Small intestine (tissue), 16 donors: ENCODE data around the gene FGF19. TPM values are rescaled to one million over a fixed set of nuclear protein-coding genes. Genes with fewer than 3 reads are reported as not detected.

ENCODE experiments used
- DNase-seq, 2 donors: peaks; one replicate each; pipeline versions ENCODE4 v3.0.0 to v3.0.0-alpha.2; 2013
- FAIRE-seq: peaks from 2 replicates; lab custom pipeline; 2012; peaks lifted over from hg19 to GRCh38; lab: Jason Lieb, UNC
- H3K27ac ChIP-seq, 3 donors: one replicate each; pipeline ENCODE4 v1.5.1; 2013; ENCODE audit warnings: low read length in 2 of 3, mild to moderate bottlenecking in 2 of 3, control low read depth in 1 of 3, inconsistent platforms in 1 of 3, low read depth in 1 of 3, moderate library complexity in 1 of 3
- H3K27me3 ChIP-seq, 3 donors: one replicate each; pipeline ENCODE4 v1.6.1; 2013; ENCODE audit warnings: low read length in 3 of 3, inconsistent platforms in 1 of 3; ENCODE audit not compliant: control insufficient read depth in 3 of 3, insufficient read depth in 3 of 3
- H3K36me3 ChIP-seq, 3 donors: one replicate each; pipeline ENCODE4 v1.6.1; 2013; ENCODE audit warnings: low read length in 3 of 3, inconsistent platforms in 1 of 3, low read depth in 1 of 3, mild to moderate bottlenecking in 1 of 3, moderate library complexity in 1 of 3; ENCODE audit not compliant: control insufficient read depth in 3 of 3, insufficient read depth in 2 of 3
- H3K4me1 ChIP-seq, 3 donors: one replicate each; pipeline ENCODE4 v1.6.1; 2013; ENCODE audit warnings: low read length in 2 of 3, inconsistent platforms in 1 of 3, low read depth in 1 of 3, mild to moderate bottlenecking in 1 of 3, moderate library complexity in 1 of 3; ENCODE audit not compliant: control insufficient read depth in 3 of 3, insufficient read depth in 2 of 3
- H3K4me3 ChIP-seq, 3 donors: one replicate each; pipeline ENCODE4 v1.5.1; 2013; ENCODE audit warnings: low read length in 3 of 3, control low read depth in 1 of 3, inconsistent platforms in 1 of 3, low read depth in 1 of 3, mild to moderate bottlenecking in 1 of 3, moderate library complexity in 1 of 3
- H3K9me3 ChIP-seq, 2 donors: one replicate each; pipeline ENCODE4 v1.6.1; 2013; ENCODE audit warnings: low read depth in 1 of 2, low read length in 1 of 2; ENCODE audit not compliant: control insufficient read depth in 2 of 2, insufficient read depth in 1 of 2
- WGBS, 3 donors: extraction: QIAGEN DNeasy Blood & Tissue Kit; methylation state at CpG; one replicate each; pipeline ENCODE4 v1.1.7; 2013; 5-methylcytosine and 5-hydroxymethylcytosine counted together
- long read RNA-seq, 10 donors: transcript quantifications; one replicate each; lab custom pipeline, GENCODE V29; 2026
- polyA plus RNA-seq, 4 donors: library from polyadenylated mRNA; stranded (reverse) in 3 of 4; unstranded in 1 of 4; fragments of 200-250 nt in 3 of 4; fragments of 120-200 nt in 1 of 4; gene quantifications; one replicate each; pipeline versions ENCODE4 v1.2.1 to v1.2.3, GENCODE V29; 2013
- donor health status: healthy with polysubstance abuse.
- donor health status: control.
- donor health status: control.
- donor health status: Bipolar disorder and iron deficiency.
- donor health status: healthy.

FGF19 gene, protein sequence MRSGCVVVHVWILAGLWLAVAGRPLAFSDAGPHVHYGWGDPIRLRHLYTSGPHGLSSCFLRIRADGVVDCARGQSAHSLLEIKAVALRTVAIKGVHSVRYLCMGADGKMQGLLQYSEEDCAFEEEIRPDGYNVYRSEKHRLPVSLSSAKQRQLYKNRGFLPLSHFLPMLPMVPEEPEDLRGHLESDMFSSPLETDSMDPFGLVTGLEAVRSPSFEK
- 1 to 10 TPM in 1 of 4 donors, under 1 TPM in 1, not detected in 2; 0.37 to 1.7 TPM for polyA plus RNA-seq
- long read RNA-seq, donor 1 = 0 reads
- long read RNA-seq, donor 2 = 0 reads
- long read RNA-seq, donor 3 = 0 reads
- long read RNA-seq, donor 4 = 0 reads
- long read RNA-seq, donor 5, partial matches to known transcripts = 0 of 1 reads
- long read RNA-seq, donor 5, other reads (novel, unspliced or antisense) = 0 of 1 reads
- long read RNA-seq, donor 6 = 0 reads
- long read RNA-seq, donor 7 = 0 reads
- long read RNA-seq, donor 8 = 0 reads
- long read RNA-seq, donor 9 = 0 reads
- long read RNA-seq, donor 10, partial matches to known transcripts = 0 of 2 reads
- long read RNA-seq, donor 10, other reads (novel, unspliced or antisense) = 0 of 2 reads

DNA sequence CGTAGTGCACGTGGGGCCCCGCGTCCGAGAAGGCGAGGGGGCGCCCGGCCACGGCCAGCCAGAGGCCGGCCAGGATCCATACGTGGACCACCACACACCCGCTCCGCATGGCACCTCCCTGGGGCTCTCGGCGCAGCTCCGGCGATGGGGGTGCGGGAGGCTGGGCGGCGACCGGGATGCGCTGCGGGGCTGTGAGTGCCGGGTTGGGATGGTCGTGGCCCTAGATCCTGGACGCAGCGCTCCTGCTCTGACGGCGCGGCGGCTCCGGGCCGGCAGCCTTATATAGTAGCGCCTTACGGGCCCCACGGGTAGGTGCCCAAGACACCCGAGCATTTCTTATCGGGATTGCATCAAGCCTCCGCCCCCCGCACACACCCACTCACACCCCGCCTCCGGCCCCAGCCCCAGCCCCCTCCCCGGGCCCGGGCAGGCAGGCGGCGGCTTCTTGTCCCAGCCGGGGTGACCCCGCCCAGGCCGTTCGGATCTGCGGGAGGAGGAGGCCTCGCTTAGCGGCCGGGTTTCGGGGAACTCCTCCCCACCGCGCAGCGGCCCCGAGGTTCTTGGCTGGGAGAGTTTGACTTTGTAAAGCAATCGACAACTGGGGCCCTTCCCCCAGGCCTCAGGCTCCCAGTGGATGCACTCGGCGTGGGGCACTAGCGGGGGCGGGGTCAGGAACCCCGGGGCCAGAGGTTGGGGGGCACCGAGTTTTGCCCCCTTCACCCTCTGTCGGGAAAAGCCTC, at the start of gene FGF19:
Gene FGF19, minus strand, starts transcription at position 255 of the 740 bp plus-strand sequence. Its CDS starts 146 bp downstream, at position 109.
- peak within 1 kb of the TSS in 2 of 3 donors; percentile 6 to 22 for H3K4me3 ChIP-seq
- DNase-seq (peak in 1 of 2 donors; percentile 57), FAIRE-seq (no peak)
- 1 to 2% (median 1%) methylated on average over 46 to 67 of the region's 67 CpGs for WGBS, 3 donors
- no peak within 1 kb of the TSS for H3K27ac ChIP-seq
- no peaks in the 10 kb centered on the region for H3K36me3 ChIP-seq
- peaks cover 21 to 50% (median 32%) of the 10 kb centered on the region in 3 donors for H3K27me3 ChIP-seq
- H3K9me3 ChIP-seq = peaks cover 0 to 4% of the 10 kb centered on the region in 2 donors
- H3K4me1 ChIP-seq = peaks cover 0 to 70% (median 3%) of the 10 kb centered on the region in 3 donors

DNA sequence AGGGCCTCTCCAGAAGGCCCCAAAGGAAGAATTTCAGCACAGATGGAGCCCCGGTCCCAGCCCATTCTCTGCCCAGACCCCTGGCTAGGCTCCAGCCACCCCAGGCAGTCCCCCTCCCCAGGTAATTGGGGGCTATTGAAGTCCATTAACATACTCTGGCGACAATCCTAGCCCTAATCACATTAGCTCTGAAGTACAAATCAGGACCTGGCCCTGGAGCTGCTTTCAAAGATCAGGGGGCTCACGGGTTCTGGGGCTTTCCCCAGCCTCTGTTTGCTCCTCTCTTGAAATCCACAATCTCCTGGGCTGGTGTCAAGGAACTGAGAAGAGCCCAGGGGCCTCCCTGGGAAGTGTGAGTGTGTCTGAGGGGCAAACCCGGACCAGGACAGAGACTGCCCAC, 49.1 kb upstream of the FGF19 start:
- 21 to 25% (median 22%) methylated on average over 4 of the region's 4 CpGs for WGBS, 3 donors
- H3K36me3 ChIP-seq = no peaks in the 10 kb centered on the region
- H3K9me3 ChIP-seq = peaks cover 0 to 3% of the 10 kb centered on the region in 2 donors
- H3K27me3 ChIP-seq = no peaks in the 10 kb centered on the region
- H3K4me1 ChIP-seq = no peaks in the 10 kb centered on the region
- DNase-seq (no peak), FAIRE-seq (no peak)
- H3K4me3 ChIP-seq = no peak overlapping the region
- H3K27ac ChIP-seq = no peak overlapping the region

DNA sequence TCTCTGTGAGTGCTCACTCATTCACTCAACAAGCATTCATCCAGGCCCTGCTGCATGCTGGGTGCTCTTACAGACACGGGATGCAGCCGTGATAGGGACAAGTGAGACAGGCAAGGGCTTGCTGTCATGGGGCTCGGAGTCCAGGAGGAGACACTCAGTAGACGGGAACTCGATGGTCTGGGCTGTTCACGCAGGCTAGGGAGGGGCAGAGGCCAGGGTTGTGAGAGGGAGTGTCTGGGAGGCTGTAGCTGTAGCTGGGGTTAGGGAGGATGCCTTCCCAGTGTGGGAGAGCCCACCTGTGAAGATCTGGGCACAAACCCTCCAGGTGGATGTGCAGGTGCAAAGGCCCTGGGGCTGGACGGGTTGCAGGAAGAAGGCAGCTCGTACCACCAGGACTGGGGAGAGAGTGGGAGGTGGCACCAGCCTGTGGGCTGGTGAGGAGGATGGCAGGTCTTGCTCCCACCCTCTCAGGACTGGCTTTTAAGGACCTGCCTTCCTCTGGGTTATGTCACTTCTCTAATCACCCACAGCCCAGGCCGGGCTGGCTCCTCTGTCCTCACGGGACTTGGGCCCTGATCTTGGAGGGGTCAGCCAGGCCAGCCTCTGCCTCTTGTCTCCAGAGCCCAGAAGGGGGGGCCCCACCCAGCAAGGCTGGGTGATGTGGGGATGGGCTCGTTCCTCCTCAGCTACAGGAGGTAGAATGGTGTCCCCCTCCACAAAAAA, 47.2 kb upstream of the FGF19 start:
- H3K4me3 ChIP-seq = no peak overlapping the region
- WGBS, 3 donors = 47 to 71% (median 56%) methylated on average over 11 of the region's 11 CpGs
- H3K36me3 ChIP-seq = no peaks in the 10 kb centered on the region
- H3K27me3 ChIP-seq = no peaks in the 10 kb centered on the region
- FAIRE-seq (no peak), DNase-seq (no peak)
- H3K27ac ChIP-seq = no peak overlapping the region
- H3K4me1 ChIP-seq = no peaks in the 10 kb centered on the region
- H3K9me3 ChIP-seq = peaks cover 0 to 3% of the 10 kb centered on the region in 2 donors

DNA sequence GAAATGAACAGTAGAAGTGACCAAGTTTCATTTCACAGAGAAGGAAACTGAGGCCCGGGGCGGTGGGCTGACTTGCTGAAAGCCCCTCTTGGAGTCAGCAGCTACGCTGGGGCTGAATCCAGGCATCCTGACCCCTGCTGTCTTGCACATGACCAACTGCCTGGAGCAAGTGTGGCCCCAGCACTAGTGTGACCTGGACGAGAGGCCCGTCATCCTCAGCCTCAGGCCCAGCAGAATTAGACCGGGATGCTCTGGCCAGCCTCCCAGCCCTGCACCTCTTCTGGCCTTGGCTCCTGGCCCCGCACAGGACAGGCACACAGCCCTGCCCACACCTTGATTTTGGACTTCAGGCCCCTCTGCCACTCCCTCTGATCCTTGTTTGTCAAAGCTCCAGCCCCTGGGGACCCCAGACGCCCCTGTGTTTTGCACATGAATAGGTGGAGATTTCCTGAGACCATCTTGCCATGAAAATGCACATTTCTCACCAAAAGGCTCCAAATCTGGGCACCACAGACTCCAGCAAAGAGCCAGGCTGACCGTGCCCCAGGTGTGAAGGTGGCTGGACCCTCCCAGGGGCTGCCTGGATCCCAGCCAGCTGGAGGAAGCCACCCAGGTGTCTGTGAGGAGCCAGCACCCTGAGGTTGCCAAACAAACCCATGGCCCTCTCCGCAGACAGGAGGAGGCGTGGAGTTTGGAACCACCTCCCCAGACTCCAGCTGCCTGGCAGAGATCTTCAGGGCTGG, 46.5 kb upstream of the FGF19 start:
- no peaks in the 10 kb centered on the region for H3K4me1 ChIP-seq
- H3K9me3 ChIP-seq = no peaks in the 10 kb centered on the region
- no peak overlapping the region for H3K4me3 ChIP-seq
- DNase-seq (no peak), FAIRE-seq (no peak)
- WGBS, 3 donors = 55 to 66% (median 57%) methylated on average over 10 to 11 of the region's 11 CpGs
- no peaks in the 10 kb centered on the region for H3K27me3 ChIP-seq
- H3K27ac ChIP-seq = no peak overlapping the region
- H3K36me3 ChIP-seq = no peaks in the 10 kb centered on the region

DNA sequence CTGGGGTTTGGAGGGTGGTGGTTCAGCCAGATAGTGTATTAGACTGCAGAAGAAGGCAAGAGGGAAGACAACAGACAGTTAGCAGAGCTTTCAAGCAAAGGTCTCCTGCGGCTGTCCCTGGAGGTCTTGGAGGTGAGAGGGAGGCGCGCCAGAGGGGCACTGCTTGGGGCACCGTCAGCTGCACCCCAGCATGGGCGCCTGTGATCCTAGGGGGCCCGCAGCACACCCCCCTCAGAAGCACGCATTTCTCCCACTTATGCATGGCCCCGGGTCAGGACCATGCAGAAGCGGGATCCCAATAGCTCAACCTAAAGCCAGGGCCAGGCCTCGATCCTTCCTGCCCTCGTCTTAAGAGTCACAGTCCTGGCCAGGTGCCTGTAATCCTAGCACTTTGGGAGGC, 44.8 kb upstream of the FGF19 start:
- H3K4me1 ChIP-seq = no peaks in the 10 kb centered on the region

DNA sequence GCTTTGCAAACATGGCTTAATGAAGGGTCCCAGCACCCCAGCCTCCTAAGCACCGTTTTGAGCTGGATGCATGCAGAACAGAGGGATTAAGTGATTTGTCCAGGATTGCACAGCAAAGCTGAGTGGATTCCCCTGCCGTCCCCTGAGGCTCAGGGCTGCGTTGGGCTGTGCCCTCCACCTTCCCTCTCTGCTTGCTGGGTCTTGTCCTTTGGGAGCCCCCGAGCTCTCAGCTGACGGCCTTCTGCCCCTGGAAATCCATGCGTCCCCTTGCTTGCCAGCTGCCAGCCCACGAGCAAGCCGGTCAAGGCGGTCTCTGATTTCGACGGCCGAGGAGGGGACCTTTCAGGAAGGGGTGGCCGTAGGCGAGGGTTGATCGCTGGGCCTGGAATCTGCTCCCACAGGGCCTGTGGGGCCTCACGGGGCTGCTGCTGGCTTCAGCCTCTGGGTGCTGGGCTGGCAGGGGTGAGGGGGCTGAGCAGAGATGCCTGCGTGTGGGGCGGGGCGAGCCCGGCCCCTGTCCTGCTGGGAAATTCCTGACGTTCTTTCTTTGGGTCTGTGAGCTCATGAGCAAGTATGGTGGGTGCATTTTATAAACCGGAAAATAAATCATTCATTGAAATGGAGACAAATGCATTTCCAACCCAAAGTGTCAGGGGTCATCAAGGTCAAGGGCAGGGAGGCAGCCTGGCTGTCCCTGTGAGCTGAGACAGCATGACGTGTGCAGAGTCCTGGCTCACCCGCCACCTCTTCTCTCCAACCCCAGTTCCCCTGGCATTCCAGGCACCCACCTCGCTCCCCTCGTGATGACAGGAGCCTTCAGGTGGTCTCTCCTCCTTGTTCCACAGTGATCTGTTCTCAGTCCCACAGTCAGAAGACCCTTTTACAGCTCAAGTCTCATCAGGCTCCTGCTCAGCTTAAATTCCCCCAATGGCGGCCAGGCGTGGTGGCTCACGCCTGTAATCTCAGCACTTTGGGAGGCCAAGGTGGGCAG, 43.2 kb upstream of the FGF19 start:
- Histone ChIP-seq H3K27ac (no peak overlapping the region), H3K36me3 (no peaks in the 10 kb centered on the region), H3K27me3 (no peaks in the 10 kb centered on the region), H3K4me3 (no peak overlapping the region), H3K4me1 (no peaks in the 10 kb centered on the region), H3K9me3 (no peaks in the 10 kb centered on the region)
- DNase-seq = no peak
- FAIRE-seq = no peak
- 62 to 70% (median 65%) methylated on average over 28 to 29 of the region's 29 CpGs for WGBS, 3 donors

More for the DNA sequence above, 44.8 kb upstream of the FGF19 start:
- WGBS, 3 donors = 81 to 86% (median 82%) methylated on average over 11 of the region's 11 CpGs
- H3K4me3 ChIP-seq = no peak overlapping the region
- H3K27ac ChIP-seq = no peak overlapping the region
- no peaks in the 10 kb centered on the region for H3K9me3 ChIP-seq
- no peaks in the 10 kb centered on the region for H3K27me3 ChIP-seq
- DNase-seq (no peak), FAIRE-seq (no peak)
- H3K36me3 ChIP-seq = no peaks in the 10 kb centered on the region

DNA sequence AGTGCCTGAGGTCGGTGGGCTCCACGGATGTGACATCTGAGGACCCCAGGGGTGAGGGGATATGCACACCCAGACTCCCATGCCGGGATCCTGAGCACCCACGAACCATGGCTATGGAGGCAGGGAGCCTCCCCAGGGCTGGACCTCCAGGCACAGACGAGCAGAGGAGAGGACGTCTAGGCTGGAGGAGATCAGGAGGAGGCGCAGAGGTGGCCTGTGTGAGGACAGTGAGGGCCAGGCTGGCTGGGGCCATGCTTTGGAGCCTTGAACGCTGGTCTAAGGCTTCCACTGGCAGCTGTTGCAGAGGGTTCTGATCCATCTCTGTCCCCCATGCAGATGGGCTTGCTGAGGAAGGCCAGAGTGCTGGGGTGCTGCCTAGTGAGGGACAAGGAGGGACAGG, 42.3 kb upstream of the FGF19 start:
- no peak for FAIRE-seq

More for the DNA sequence above, 42.3 kb upstream of the FGF19 start:
- H3K27ac ChIP-seq = no peak overlapping the region
- no peaks in the 10 kb centered on the region for H3K4me1 ChIP-seq
- H3K4me3 ChIP-seq = no peak overlapping the region
- DNase-seq = no peak
- no peaks in the 10 kb centered on the region for H3K27me3 ChIP-seq
- H3K9me3 ChIP-seq = no peaks in the 10 kb centered on the region
- no peaks in the 10 kb centered on the region for H3K36me3 ChIP-seq
- WGBS, 3 donors = 67 to 83% (median 71%) methylated on average over 8 of the region's 8 CpGs
